Stimulated activated memory B cell treated with anti-CD40 and anti-IgM and Interleukin-4, amounts not matched to agents 10 μg/mL and 1 μg/mL and 100 μg/mL, for 72 hours (primary cell): ENCODE results near the gene SLF1.
"Not testable (repeated sequence)": the region's sequence is repeated elsewhere in the genome, so short reads cannot be mapped to it uniquely, and the experiment has no call there.

ENCODE experiments used
- ATAC-seq: fragments of 150-1000 bp; cut with Tn5 transposase; 2 replicates; pipeline ENCODE4 v1.10.0; 2021
- H3K27ac Mint-ChIP-seq: one replicate; pipeline ENCODE4 v1.8.0; 2022; ENCODE audit warnings: mild to moderate bottlenecking, mixed read lengths
- H3K27me3 Mint-ChIP-seq: one replicate; pipeline ENCODE4 v1.8.0; 2022; ENCODE audit warnings: mixed read lengths
- H3K36me3 Mint-ChIP-seq: one replicate; pipeline ENCODE4 v1.8.0; 2022; ENCODE audit warnings: mixed read lengths
- H3K4me1 Mint-ChIP-seq: one replicate; pipeline ENCODE4 v1.8.0; 2022; ENCODE audit warnings: mixed read lengths
- H3K4me3 Mint-ChIP-seq: one replicate; pipeline ENCODE4 v1.8.0; 2022; ENCODE audit warnings: mild to moderate bottlenecking, moderate library complexity, mixed read lengths
- H3K9me3 Mint-ChIP-seq: one replicate; pipeline ENCODE4 v1.8.0; 2022; ENCODE audit warnings: mixed read lengths

The SLF1 gene

GRCh38 chr5:94618493-94619328 is at the start of gene SLF1, which contains the start of gene KIAA0825:
Gene SLF1 (plus strand): TSS chr5:94618669. CDS start chr5:94628811, 10,142 bp downstream.
Gene KIAA0825 (minus strand): TSS chr5:94618604. CDS start chr5:94537126, 81,478 bp downstream.
- Mint-ChIP-seq H3K9me3 (no peaks in the 10 kb centered on the region), H3K27ac (peak within 1 kb of the TSS; percentile 82), H3K36me3 (no peaks in the 10 kb centered on the region), H3K27me3 (no peaks in the 10 kb centered on the region), H3K4me1 (peaks cover 34% of the 10 kb centered on the region), H3K4me3 (peak within 1 kb of the TSS; percentile 97)
- peak; percentile 99 for ATAC-seq

GRCh38 chr5:94571415-94571814 is 47.1 kb upstream of the SLF1 start:
- Mint-ChIP-seq H3K4me3 (no peak overlapping the region), H3K9me3 (no peaks in the 10 kb centered on the region), H3K27me3 (no peaks in the 10 kb centered on the region), H3K27ac (no peak overlapping the region), H3K4me1 (no peaks in the 10 kb centered on the region), H3K36me3 (no peaks in the 10 kb centered on the region)
- no peak for ATAC-seq

DNA sequence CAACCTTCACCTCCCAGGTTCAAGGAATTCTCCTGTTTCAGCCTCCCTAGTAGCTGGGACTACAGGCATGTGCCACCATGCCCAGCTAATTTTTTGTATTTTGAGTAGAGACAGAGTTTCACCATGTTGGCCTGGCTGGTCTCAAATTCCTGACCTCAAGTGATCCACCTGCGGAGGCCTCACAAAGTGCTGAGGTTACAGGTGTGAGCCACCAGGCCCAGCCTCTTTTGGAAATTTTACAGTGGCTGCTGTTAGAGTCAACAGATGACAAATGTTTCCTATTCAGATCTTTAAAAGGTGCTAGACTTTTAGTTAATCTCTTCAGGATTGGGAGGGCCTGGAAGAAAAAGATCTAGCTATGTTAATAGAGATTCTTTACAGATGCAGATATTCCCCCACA is 45.1 kb upstream of the SLF1 start:
- not testable (repeated sequence) for H3K27ac Mint-ChIP-seq, ATAC-seq, H3K9me3 Mint-ChIP-seq, H3K4me3 Mint-ChIP-seq, H3K27me3 Mint-ChIP-seq, H3K36me3 Mint-ChIP-seq
- H3K4me1 Mint-ChIP-seq = peaks cover 13% of the 10 kb centered on the region

DNA sequence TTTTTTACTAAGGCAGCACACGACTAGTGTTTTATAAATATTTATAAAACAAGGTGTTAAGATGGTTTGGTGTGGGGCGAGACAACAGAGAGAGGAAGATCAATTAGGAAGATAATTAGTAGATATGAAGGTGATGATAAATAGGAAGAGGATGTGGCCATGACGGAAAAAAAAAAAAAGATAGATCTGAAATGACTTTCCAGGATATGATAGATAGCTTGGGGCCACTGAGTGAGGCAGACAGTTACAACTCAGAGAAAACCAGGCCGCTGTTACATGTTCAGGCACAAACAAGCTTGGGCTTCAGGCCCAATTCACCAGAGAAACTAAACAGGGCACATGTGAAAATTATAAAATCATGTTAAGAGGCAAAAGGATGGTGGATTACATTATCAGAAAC is 43.3 kb upstream of the SLF1 start:
- Mint-ChIP-seq H3K36me3 (no peaks in the 10 kb centered on the region), H3K9me3 (no peaks in the 10 kb centered on the region), H3K27ac (no peak overlapping the region), H3K27me3 (no peaks in the 10 kb centered on the region), H3K4me3 (no peak overlapping the region), H3K4me1 (peaks cover 21% of the 10 kb centered on the region)
- no peak for ATAC-seq

DNA sequence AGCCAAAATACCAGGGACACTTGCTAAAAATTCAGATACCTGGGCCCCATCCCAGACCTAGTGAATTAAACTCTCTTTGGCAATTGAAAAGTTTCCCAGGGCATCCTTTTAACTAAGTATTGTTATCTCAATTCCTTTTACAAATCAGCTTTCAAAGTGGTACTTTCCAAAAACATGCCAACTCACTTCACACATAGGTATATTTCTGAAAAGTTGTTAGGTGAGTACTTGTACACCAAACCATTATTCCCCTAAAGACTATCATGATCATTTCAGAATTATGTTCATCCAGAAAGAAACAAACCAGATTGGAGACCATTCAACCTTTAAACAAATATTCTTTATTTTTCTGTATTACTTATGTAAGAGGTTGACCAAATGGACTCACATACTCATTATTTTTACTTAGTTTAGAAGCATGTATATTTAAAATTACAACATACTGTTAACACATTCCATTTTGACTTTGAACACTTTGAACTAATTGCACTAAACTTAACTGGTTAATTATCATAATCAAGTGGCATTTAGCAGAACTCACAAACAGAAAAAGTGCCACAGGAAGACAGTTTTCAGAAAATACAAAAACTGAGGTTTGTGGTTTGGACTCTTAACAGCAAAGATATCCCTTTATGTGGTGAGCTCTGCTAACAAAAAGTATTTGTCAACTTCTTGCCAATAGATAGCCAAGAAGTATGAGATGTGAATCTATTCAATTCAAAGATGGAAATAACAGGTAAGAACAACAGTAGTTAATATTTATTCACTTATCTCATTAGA is 40.8 kb upstream of the SLF1 start:
- H3K27ac Mint-ChIP-seq = no peak overlapping the region
- H3K9me3 Mint-ChIP-seq = no peaks in the 10 kb centered on the region
- peaks cover 21% of the 10 kb centered on the region for H3K4me1 Mint-ChIP-seq
- peak; percentile 53 for ATAC-seq
- no peaks in the 10 kb centered on the region for H3K27me3 Mint-ChIP-seq
- no peaks in the 10 kb centered on the region for H3K36me3 Mint-ChIP-seq
- H3K4me3 Mint-ChIP-seq = no peak overlapping the region

DNA sequence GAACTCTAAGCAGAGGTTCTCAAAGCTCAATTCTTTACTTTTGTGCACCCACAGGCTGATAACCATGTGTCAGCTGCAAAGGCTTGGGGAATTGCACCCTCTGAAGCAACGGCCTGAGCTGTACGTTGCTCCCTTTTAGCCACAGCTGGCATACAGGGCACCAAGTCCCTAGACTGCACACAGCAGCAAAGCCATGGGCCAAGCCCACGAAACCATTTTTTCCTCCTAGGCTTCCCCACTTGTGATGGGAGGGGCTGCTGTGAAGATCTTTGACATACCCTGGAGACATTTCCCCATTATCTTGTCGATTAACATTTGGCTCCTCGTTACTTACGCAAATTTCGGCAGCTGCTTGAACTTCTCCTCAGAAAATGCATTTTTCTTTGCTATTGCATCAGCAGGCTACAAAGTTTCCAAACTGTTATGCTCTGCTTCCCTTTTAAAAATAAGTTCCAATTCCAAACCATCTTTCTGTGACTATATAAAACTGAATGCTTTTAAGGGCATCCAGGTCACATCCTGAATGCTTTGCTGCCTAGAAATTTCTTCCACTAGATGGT is 23.1 kb upstream of the SLF1 start:
- Mint-ChIP-seq H3K4me1 (no peaks in the 10 kb centered on the region), H3K27me3 (no peaks in the 10 kb centered on the region), H3K36me3 (no peaks in the 10 kb centered on the region), H3K27ac (no peak overlapping the region), H3K9me3 (peaks cover 4% of the 10 kb centered on the region), H3K4me3 (no peak overlapping the region)
- ATAC-seq = no peak

DNA sequence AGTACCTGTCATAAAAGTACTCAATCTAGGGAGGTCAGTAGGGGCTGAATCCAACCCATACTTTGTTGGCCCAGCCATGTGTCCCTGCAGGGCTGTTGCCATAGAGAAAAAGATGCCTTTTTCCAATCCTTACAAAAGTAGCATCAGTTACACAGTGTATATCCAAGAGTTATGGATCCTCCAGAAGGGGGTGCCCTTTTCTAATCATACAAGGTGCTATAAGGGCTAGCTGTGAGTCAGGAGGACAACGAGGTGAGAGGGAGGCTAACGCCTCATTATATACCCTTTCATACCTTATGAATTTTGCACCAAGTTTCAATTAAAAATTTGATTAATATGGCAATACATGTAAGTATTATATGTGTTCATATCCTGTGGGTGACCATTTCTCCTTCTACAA is 4.9 kb upstream of the SLF1 start:
- H3K36me3 Mint-ChIP-seq = no peaks in the 10 kb centered on the region
- H3K4me3 Mint-ChIP-seq = no peak overlapping the region
- H3K4me1 Mint-ChIP-seq = peaks cover 6% of the 10 kb centered on the region
- H3K27me3 Mint-ChIP-seq = no peaks in the 10 kb centered on the region
- ATAC-seq = no peak
- no peaks in the 10 kb centered on the region for H3K9me3 Mint-ChIP-seq
- H3K27ac Mint-ChIP-seq = no peak overlapping the region

- no peak overlapping the region for H3K27ac Mint-ChIP-seq
- H3K9me3 Mint-ChIP-seq = no peaks in the 10 kb centered on the region
- H3K36me3 Mint-ChIP-seq = no peaks in the 10 kb centered on the region
- H3K4me3 Mint-ChIP-seq = no peak overlapping the region
- no peak for ATAC-seq
- no peaks in the 10 kb centered on the region for H3K27me3 Mint-ChIP-seq
- H3K4me1 Mint-ChIP-seq = peaks cover 10% of the 10 kb centered on the region
These were observed 4.2 kb upstream of the SLF1 start for GRCh38 chr5:94614156-94614805.

DNA sequence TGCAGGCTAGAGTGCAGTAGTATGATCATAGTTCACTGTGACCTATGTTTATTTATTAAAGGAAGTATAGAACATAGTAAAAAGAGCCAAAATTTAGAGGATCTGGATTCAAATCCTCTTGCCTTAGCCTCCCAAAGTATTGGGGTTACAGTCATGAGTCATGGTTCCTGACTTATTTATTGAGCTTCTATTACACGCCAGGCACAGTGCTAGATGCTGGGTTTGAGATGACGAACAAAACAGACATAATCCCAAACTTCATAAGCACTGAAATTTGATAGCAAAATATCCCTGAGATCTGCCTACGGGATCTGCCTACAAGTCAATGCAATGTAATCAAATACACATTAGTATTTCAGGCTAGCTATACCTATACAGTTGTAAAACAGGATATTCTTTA is 2.6 kb upstream of the SLF1 start:
- Mint-ChIP-seq H3K9me3 (no peaks in the 10 kb centered on the region), H3K36me3 (no peaks in the 10 kb centered on the region), H3K27ac (no peak overlapping the region), H3K4me3 (no peak overlapping the region), H3K27me3 (no peaks in the 10 kb centered on the region), H3K4me1 (peaks cover 18% of the 10 kb centered on the region)
- ATAC-seq = no peak

- Mint-ChIP-seq H3K4me3 (peak overlapping the region; percentile 97), H3K4me1 (peaks cover 33% of the 10 kb centered on the region), H3K9me3 (no peaks in the 10 kb centered on the region), H3K27me3 (no peaks in the 10 kb centered on the region), H3K27ac (peak overlapping the region; percentile 82), H3K36me3 (no peaks in the 10 kb centered on the region)
- ATAC-seq = no peak
These were observed 408 bp upstream of the SLF1 start for GRCh38 chr5:94618029-94618492.

- Mint-ChIP-seq H3K9me3 (no peaks in the 10 kb centered on the region), H3K4me1 (peaks cover 34% of the 10 kb centered on the region), H3K4me3 (no peak overlapping the region), H3K27me3 (no peaks in the 10 kb centered on the region), H3K36me3 (no peaks in the 10 kb centered on the region), H3K27ac (no peak overlapping the region)
- ATAC-seq = no peak
These were observed 1.8 kb downstream of the SLF1 start for GRCh38 chr5:94620256-94620655.

GRCh38 chr5:94621763-94622162 is 3.3 kb downstream of the SLF1 start:
- H3K4me1 Mint-ChIP-seq = peaks cover 34% of the 10 kb centered on the region
- H3K27me3 Mint-ChIP-seq = no peaks in the 10 kb centered on the region
- H3K4me3 Mint-ChIP-seq = no peak overlapping the region
- no peak for ATAC-seq
- H3K9me3 Mint-ChIP-seq = no peaks in the 10 kb centered on the region
- no peak overlapping the region for H3K27ac Mint-ChIP-seq
- H3K36me3 Mint-ChIP-seq = no peaks in the 10 kb centered on the region

GRCh38 chr5:94623011-94623410 is 4.5 kb downstream of the SLF1 start:
- no peak overlapping the region for H3K4me3 Mint-ChIP-seq
- no peak for ATAC-seq
- H3K9me3 Mint-ChIP-seq = no peaks in the 10 kb centered on the region

GRCh38 chr5:94623877-94624276 is 5.4 kb downstream of the SLF1 start:
- H3K9me3 Mint-ChIP-seq = no peaks in the 10 kb centered on the region
- H3K27ac Mint-ChIP-seq = no peak overlapping the region
- no peaks in the 10 kb centered on the region for H3K36me3 Mint-ChIP-seq
- peaks cover 27% of the 10 kb centered on the region for H3K4me1 Mint-ChIP-seq
- no peaks in the 10 kb centered on the region for H3K27me3 Mint-ChIP-seq
- ATAC-seq = no peak
- no peak overlapping the region for H3K4me3 Mint-ChIP-seq

More at GRCh38 chr5:94623011-94623410, 4.5 kb downstream of the SLF1 start:
- no peaks in the 10 kb centered on the region for H3K36me3 Mint-ChIP-seq
- no peaks in the 10 kb centered on the region for H3K27me3 Mint-ChIP-seq
- H3K4me1 Mint-ChIP-seq = peaks cover 27% of the 10 kb centered on the region
- H3K27ac Mint-ChIP-seq = no peak overlapping the region

DNA sequence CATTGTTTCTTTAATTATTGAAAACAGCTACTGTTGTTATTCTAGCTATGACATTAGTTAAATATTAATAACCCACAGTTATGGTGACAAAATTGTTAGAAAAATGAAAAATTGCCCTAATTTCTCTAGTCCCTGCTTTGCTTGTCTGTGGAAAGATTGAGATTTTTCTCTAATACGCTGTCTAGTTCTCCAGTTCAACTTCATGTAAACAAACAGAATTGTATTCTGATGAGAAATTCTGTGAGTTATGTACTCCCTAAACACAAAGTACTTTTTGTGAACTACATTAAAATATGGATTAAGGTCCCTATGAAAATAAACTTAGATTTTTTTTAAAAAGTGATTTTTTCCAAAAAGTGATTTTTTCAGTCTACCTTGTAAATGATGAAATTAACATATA is 8.7 kb downstream of the SLF1 start:
- Mint-ChIP-seq H3K27ac (no peak overlapping the region), H3K4me3 (no peak overlapping the region), H3K9me3 (no peaks in the 10 kb centered on the region), H3K4me1 (peaks cover 17% of the 10 kb centered on the region), H3K36me3 (peaks cover 16% of the 10 kb centered on the region), H3K27me3 (no peaks in the 10 kb centered on the region)
- ATAC-seq = no peak
